Posterior cingulate gyrus (tissue), 11 donors: ENCODE data around the gene SPRTN.

ENCODE experiments used
- DNase-seq, 10 donors: peaks; one replicate each; pipeline versions ENCODE4 v3.0.0 to v3.0.0-alpha.2; 2020 to 2021; ENCODE audit warnings: mixed read lengths in 3 of 10
- intact Hi-C: fragments of 100-400 bp; cut with DNase I; formaldehyde crosslinking; loops from one replicate; pipeline ENCODE4 v1.15.1; 2023

Gene SPRTN, protein sequence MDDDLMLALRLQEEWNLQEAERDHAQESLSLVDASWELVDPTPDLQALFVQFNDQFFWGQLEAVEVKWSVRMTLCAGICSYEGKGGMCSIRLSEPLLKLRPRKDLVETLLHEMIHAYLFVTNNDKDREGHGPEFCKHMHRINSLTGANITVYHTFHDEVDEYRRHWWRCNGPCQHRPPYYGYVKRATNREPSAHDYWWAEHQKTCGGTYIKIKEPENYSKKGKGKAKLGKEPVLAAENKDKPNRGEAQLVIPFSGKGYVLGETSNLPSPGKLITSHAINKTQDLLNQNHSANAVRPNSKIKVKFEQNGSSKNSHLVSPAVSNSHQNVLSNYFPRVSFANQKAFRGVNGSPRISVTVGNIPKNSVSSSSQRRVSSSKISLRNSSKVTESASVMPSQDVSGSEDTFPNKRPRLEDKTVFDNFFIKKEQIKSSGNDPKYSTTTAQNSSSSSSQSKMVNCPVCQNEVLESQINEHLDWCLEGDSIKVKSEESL

DNA sequence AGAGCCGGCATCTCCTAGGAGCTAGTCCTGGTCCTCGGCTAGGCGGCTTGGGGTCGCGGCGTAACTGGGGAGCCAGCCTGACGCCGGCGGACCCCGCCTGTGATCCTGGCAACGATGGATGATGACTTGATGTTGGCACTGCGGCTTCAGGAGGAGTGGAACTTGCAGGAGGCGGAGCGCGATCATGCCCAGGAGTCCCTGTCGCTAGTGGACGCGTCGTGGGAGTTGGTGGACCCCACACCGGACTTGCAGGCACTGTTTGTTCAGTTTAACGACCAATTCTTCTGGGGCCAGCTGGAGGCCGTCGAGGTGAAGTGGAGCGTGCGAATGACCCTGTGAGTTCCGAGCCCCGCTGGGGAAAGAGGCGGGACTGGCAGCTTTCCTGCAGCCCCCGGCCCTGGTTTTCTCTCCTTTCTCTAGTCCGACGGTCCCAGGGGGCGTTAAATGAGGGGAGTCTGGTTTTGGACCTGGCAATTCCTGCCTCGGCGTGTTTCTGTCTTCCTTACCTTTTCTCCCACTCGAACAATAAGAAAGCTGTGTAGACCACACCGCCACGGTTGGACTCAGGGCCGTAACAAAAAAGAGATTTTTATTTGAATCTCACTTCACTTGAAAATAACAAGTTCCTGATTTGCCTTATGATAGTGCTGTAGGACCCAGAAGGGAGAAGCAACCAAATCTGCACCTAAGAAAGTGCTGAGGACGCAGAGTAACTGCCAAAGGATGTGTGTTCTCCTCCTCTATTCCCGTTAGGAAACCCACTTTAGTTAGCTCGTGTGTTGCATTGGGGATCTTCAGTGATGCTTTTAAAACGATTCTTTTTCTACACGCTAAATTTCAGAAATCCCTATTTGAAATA lies at the start of gene SPRTN:
Gene SPRTN, plus strand, starts transcription at position 24 of the 859 bp plus-strand sequence. Its CDS starts 91 bp downstream, at position 115.
- intact Hi-C loops, result loop anchor here (1.0 to 5.0 kb wide), 2 partner anchors 96 to 190 kb away; partner anchors contain the start of genes GNPAT and TSNAX
- DNase-seq, result peak in 1 of 10 donors; percentile 88

- DNase-seq, result no peak
- intact Hi-C loops, result no loop called here
These were observed 42.2 kb upstream of the SPRTN start for GRCh38 chr1:231295938-231296337.

DNA sequence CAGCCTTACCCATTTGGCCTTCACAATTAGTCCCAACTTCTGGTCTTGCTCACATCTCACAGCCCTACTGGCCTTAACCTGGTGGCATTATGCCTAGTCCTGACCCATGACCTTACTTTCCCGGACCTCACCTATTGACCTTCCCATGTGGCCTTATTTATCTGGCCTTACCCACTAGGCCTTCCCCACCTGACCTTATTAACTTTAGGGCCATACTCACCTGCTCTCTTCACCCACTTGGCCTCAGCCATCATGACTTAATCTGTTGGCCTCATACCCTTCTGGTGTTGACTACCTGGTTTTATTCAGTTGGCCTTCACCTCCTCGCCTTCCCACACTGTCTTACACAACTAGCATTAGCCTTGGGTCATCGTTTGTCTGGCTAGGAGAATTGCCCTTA lies 36.1 kb upstream of the SPRTN start:
- no peak for DNase-seq
- intact Hi-C loops, result no loop called here

DNA sequence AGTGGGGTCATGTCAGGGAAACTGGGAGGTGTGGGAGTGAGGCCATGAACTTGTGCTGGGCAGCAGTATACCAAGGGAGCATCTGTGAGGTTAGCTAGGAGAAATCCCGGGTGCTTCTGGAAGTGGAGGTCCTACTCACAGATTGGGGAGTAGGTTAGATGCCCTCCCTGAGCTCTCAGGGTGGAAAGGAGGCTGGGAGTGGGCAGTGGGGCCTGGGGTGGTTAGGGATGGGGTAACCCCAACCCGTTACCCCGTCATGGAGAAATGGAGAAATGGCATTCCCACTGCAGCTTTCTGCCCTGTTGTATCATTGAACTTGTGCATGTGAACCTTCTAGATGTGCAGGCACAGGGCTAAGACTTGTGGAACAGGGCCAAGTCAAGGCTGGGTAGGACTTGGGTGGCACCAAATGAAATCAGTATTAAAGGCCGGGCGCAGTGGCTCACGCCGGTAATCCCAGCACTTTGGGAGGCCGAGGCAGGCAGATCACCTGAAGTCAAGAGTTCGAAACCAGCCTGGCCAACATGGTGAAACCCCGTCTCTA lies 27.6 kb upstream of the SPRTN start:
- intact Hi-C loops, result no loop called here
- DNase-seq, result peak in 1 of 10 donors; percentile 38

GRCh38 chr1:231311720-231312431 lies 26.2 kb upstream of the SPRTN start:
- peak in 1 of 10 donors; percentile 26 for DNase-seq
- intact Hi-C loops, result no loop called here

GRCh38 chr1:231312432-231312788 lies 25.7 kb upstream of the SPRTN start:
- intact Hi-C loops, result no loop called here

DNA sequence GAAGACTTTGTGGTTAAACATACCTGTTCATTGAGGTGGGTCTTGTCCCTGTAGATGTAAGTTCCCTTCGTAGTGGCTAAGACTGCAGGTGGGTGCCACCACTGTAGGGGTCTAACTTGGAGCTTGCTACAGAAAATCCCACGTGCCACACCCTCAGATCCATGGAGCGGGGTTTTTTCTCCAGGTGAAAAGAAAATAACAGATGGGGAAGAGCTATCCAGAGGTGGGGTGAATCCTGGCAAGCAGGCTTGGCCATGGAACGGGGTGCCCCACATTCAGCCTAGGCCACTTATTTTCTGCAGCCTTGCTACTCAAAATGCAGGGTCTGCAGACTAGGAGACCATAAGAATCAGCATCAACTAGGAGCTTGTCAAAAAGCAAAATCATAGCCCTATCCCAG lies 24.4 kb upstream of the SPRTN start:
- intact Hi-C loops, result no loop called here
- no peak for DNase-seq

More at GRCh38 chr1:231312432-231312788, 25.7 kb upstream of the SPRTN start:
- peak in 1 of 10 donors; percentile 15 for DNase-seq

DNA sequence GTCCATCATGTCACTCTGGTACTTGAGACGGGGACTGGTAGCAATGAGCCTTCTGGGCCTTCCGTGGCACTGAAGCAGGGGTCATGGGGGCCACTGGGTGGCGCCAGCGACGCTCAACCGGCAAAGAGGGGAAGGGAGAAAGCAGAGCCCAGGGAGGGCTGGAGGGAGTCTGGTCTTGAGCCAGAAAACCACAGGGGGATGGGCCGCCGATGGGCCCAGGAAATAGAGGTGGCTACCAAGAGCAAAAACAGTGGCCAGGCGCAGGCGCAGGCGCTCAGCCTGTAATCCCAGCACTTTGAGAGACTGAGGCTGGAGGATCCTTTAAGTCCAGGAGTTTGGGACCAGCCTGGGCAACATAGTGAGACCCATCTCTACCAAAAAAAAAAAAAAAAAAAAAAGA lies 22.2 kb upstream of the SPRTN start:
- intact Hi-C loops, result no loop called here
- DNase-seq, result peak in 1 of 10 donors; percentile 61

- intact Hi-C loops, result no loop called here
- DNase-seq, result no peak
These were observed 20.6 kb upstream of the SPRTN start for GRCh38 chr1:231317306-231318014.

- intact Hi-C loops, result no loop called here
These were observed 20.1 kb upstream of the SPRTN start for GRCh38 chr1:231318015-231318355.

DNA sequence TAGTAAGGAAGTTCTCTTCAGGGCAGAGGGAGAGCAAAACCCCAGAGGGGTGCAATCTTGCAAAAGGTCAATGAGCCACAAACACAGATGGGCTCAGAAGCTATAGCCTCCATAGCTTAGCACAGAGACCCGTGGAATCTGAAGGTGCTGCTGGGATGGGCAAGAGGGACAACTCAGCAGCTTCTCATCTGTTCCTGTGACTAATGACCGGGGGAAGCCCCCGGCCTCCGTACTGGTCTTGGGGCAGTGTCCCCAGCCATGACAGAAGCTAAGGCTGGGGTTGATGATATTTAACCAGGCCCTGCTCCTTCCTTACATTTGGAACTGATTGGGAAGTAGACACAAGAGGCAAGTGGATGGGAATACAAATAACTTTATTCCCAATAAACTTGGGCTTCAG lies 19.5 kb upstream of the SPRTN start:
- DNase-seq, result no peak
- intact Hi-C loops, result no loop called here

More at GRCh38 chr1:231318015-231318355, 20.1 kb upstream of the SPRTN start:
- no peak for DNase-seq

GRCh38 chr1:231319080-231319479 lies 19.0 kb upstream of the SPRTN start:
- intact Hi-C loops, result no loop called here
- no peak for DNase-seq

GRCh38 chr1:231322880-231323530 lies 15.1 kb upstream of the SPRTN start:
- intact Hi-C loops, result no loop called here

GRCh38 chr1:231324660-231325059 lies 13.4 kb upstream of the SPRTN start:
- no peak for DNase-seq
- intact Hi-C loops, result no loop called here

More at GRCh38 chr1:231322880-231323530, 15.1 kb upstream of the SPRTN start:
- DNase-seq, result no peak

DNA sequence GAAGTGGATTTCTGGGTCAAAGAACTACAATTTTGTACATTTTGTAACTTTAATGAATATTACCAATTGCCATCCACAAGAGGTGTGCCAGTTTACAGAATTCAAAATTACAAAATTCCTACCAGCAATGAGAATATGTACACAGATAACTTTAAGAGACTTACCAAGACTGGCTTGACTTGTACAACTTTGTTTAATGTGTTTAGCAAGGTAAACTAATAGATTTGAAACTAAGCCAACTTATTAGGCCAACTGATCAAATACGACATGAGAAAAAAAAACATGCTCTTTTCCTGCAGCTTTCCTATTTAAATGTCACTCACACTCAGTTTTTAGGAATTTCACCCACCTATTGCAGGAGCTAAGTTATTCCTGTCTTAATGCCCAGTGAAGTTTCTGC lies 11.8 kb upstream of the SPRTN start:
- DNase-seq, result no peak
- intact Hi-C loops, result no loop called here

- DNase-seq, result no peak
- intact Hi-C loops, result no loop called here
These were observed 10.5 kb upstream of the SPRTN start for GRCh38 chr1:231327617-231328016.

DNA sequence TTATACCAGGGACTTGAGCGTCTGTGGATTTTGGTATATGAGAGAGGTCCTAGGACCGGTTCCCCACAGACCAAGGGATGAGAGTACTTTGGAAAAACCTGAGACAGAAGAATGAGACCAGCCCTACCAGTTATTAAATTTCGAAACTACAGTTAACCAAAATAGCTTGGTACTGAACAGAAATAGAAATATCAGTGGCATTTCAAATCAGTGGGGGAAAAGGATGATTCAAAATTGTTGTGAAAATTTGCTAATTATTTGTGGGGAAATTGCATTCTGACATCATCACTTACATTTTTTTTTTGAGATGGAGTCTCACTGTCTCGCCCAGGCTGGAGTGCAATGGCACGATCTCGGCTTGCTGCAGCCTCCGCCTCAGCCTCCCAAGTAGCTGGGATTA lies 8.6 kb upstream of the SPRTN start:
- DNase-seq, result no peak
- intact Hi-C loops, result no loop called here

- DNase-seq, result no peak
These were observed 5.3 kb upstream of the SPRTN start for GRCh38 chr1:231332761-231333160.

DNA sequence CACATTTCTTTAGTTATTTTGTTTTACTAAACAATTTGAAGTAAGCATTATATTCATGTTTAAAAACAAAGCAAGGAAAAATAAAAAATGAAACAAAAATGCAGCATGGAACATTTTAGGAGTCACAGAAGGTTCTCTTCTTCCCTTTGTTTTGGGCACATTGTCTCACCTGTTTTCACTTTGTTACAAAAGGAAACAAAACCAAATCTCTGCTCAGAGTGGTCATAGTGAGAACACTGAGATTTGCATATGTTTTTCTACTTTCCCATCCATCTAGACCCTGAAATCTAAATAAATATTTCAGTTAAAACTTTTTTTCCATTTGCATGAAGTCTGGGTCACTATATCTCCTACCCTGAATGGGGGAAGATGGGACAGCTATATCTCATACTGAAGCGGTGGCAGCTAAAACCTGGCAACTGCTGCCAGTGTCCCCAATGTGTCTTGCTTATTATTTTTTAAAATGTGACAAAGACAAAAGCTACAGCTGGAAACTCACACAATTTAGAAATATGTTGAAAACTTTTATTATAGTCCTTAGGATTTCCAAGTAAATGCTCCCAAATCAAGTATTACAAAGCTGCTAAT lies 3.9 kb upstream of the SPRTN start:
- DNase-seq, result no peak
- intact Hi-C loops, result no loop called here

More at GRCh38 chr1:231332761-231333160, 5.3 kb upstream of the SPRTN start:
- intact Hi-C loops, result no loop called here
